Rectal smooth muscle tissue (tissue), 1 donor: ENCODE data around the gene ANO10.
"Not testable (repeated sequence)": the region's sequence is repeated elsewhere in the genome, so short reads cannot be mapped to it uniquely, and the experiment has no call there.

Experiments used
- H3K27ac ChIP-seq: one replicate; pipeline ENCODE4 v1.7.0; 2013; ENCODE audit warnings: low read depth, low read length, inconsistent platforms
- H3K27me3 ChIP-seq: one replicate; pipeline ENCODE4 v1.7.0; 2013; ENCODE audit warnings: low read length; ENCODE audit not compliant: control insufficient read depth, insufficient read depth
- H3K36me3 ChIP-seq: one replicate; pipeline ENCODE4 v1.7.0; 2013; ENCODE audit warnings: low read length; ENCODE audit not compliant: control insufficient read depth, insufficient read depth
- H3K4me1 ChIP-seq: one replicate; pipeline ENCODE4 v1.7.0; 2013; ENCODE audit warnings: low read length; ENCODE audit not compliant: control insufficient read depth, insufficient read depth
- H3K4me3 ChIP-seq: one replicate; pipeline ENCODE4 v1.7.0; 2013; ENCODE audit warnings: low read length
- H3K9ac ChIP-seq: one replicate; pipeline ENCODE4 v1.7.0; 2013; ENCODE audit warnings: low read length

The ANO10 gene

GRCh38 chr3:43619588-43619987 is 2.2 kb downstream of the ANO10 start:
- Histone ChIP-seq H3K27ac (no peak overlapping the region), H3K36me3 (no peaks in the 10 kb centered on the region), H3K4me1 (peaks cover 5% of the 10 kb centered on the region), H3K4me3 (no peak overlapping the region), H3K9ac (no peak overlapping the region), H3K27me3 (no peaks in the 10 kb centered on the region)

- Histone ChIP-seq H3K27ac (no peak overlapping the region), H3K4me3 (no peak overlapping the region), H3K27me3 (no peaks in the 10 kb centered on the region), H3K9ac (no peak overlapping the region), H3K36me3 (no peaks in the 10 kb centered on the region), H3K4me1 (peaks cover 5% of the 10 kb centered on the region)
Observed at GRCh38 chr3:43618142-43618541, 3.7 kb downstream of the ANO10 start.

- Histone ChIP-seq H3K27me3 (no peaks in the 10 kb centered on the region), H3K27ac (no peak overlapping the region), H3K4me3 (no peak overlapping the region), H3K4me1 (peaks cover 2% of the 10 kb centered on the region), H3K9ac (no peak overlapping the region), H3K36me3 (no peaks in the 10 kb centered on the region)
Observed at GRCh38 chr3:43616034-43616433, 5.8 kb downstream of the ANO10 start.

GRCh38 chr3:43615133-43615532 is 6.7 kb downstream of the ANO10 start:
- no peak overlapping the region for H3K4me3 ChIP-seq
- H3K27me3 ChIP-seq = no peaks in the 10 kb centered on the region
- no peak overlapping the region for H3K27ac ChIP-seq
- no peaks in the 10 kb centered on the region for H3K36me3 ChIP-seq
- H3K9ac ChIP-seq = no peak overlapping the region
- H3K4me1 ChIP-seq = no peaks in the 10 kb centered on the region

GRCh38 chr3:43613976-43614375 is 7.8 kb downstream of the ANO10 start:
- no peak overlapping the region for H3K9ac ChIP-seq
- H3K4me3 ChIP-seq = no peak overlapping the region
- H3K27ac ChIP-seq = no peak overlapping the region
- no peaks in the 10 kb centered on the region for H3K36me3 ChIP-seq
- no peaks in the 10 kb centered on the region for H3K27me3 ChIP-seq
- no peaks in the 10 kb centered on the region for H3K4me1 ChIP-seq

GRCh38 chr3:43612419-43612818 is 9.4 kb downstream of the ANO10 start:
- H3K27ac ChIP-seq = no peak overlapping the region
- no peaks in the 10 kb centered on the region for H3K27me3 ChIP-seq
- no peaks in the 10 kb centered on the region for H3K4me1 ChIP-seq
- H3K36me3 ChIP-seq = no peaks in the 10 kb centered on the region
- H3K4me3 ChIP-seq = no peak overlapping the region
- no peak overlapping the region for H3K9ac ChIP-seq

- Histone ChIP-seq H3K9ac (no peak overlapping the region), H3K27ac (no peak overlapping the region), H3K4me3 (no peak overlapping the region), H3K36me3 (no peaks in the 10 kb centered on the region), H3K27me3 (no peaks in the 10 kb centered on the region), H3K4me1 (no peaks in the 10 kb centered on the region)
Observed at GRCh38 chr3:43609406-43609805, 12.4 kb downstream of the ANO10 start.

- no peaks in the 10 kb centered on the region for H3K4me1 ChIP-seq
- H3K36me3 ChIP-seq = no peaks in the 10 kb centered on the region
Observed at GRCh38 chr3:43608751-43609150, 13.1 kb downstream of the ANO10 start.

GRCh38 chr3:43606284-43606683 is 15.5 kb downstream of the ANO10 start:
- no peaks in the 10 kb centered on the region for H3K27me3 ChIP-seq
- H3K36me3 ChIP-seq = no peaks in the 10 kb centered on the region
- H3K4me1 ChIP-seq = no peaks in the 10 kb centered on the region
- H3K4me3 ChIP-seq = no peak overlapping the region
- H3K27ac ChIP-seq = no peak overlapping the region
- no peak overlapping the region for H3K9ac ChIP-seq

More at GRCh38 chr3:43608751-43609150, 13.1 kb downstream of the ANO10 start:
- no peak overlapping the region for H3K9ac ChIP-seq
- H3K27me3 ChIP-seq = no peaks in the 10 kb centered on the region
- H3K27ac ChIP-seq = no peak overlapping the region
- H3K4me3 ChIP-seq = no peak overlapping the region

GRCh38 chr3:43599959-43600358 is 21.9 kb downstream of the ANO10 start:
- H3K4me3 ChIP-seq, H3K9ac ChIP-seq, H3K36me3 ChIP-seq, H3K27ac ChIP-seq, H3K27me3 ChIP-seq, H3K4me1 ChIP-seq: not testable (repeated sequence)

GRCh38 chr3:43597961-43598360 is 23.9 kb downstream of the ANO10 start:
- no peak overlapping the region for H3K27ac ChIP-seq
- H3K9ac ChIP-seq = no peak overlapping the region
- H3K36me3 ChIP-seq = no peaks in the 10 kb centered on the region
- H3K4me3 ChIP-seq = no peak overlapping the region
- no peaks in the 10 kb centered on the region for H3K27me3 ChIP-seq
- H3K4me1 ChIP-seq = no peaks in the 10 kb centered on the region

GRCh38 chr3:43596178-43596577 is 25.6 kb downstream of the ANO10 start:
- not testable (repeated sequence) for H3K36me3 ChIP-seq, H3K9ac ChIP-seq, H3K27ac ChIP-seq, H3K4me3 ChIP-seq, H3K27me3 ChIP-seq, H3K4me1 ChIP-seq

GRCh38 chr3:43595280-43595679 is 26.5 kb downstream of the ANO10 start:
- H3K4me3 ChIP-seq, H3K36me3 ChIP-seq, H3K27ac ChIP-seq, H3K4me1 ChIP-seq, H3K27me3 ChIP-seq, H3K9ac ChIP-seq: not testable (repeated sequence)

- H3K9ac ChIP-seq, H3K4me3 ChIP-seq, H3K4me1 ChIP-seq, H3K27me3 ChIP-seq, H3K36me3 ChIP-seq, H3K27ac ChIP-seq: not testable (repeated sequence)
Observed at GRCh38 chr3:43593588-43593987, 28.2 kb downstream of the ANO10 start.
